ENCODE results near the gene VCPKMT.

Gene VCPKMT

DNA sequence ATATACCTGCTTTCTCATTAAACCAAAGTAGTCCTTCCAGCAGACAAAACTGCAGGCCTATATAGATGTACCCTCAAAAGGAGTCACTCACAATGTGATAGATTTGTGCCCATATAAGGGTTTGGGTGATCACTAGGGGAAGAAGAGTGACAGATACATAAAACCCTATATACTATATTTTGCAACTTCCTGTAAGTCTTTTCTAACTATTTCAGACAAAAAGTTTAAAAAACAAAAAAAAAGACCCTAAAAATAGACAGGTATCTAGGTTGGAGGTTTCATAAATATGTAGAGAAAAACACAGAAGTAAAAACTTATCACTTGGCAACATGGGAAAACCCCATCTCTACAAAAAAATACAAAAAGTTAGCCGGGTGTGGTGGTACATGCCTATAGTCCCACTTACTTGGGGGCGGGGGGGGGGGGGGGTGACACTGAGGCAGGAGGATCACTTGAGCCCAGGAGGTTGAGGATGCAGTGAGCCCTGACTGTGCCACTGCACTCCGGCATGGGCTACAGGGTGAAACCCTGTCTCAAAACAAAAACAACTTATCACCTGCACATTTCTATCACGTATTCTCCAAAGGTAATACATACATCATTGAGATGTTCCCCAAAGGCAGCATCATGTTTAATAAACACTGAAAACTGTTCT lies 2.9 kb downstream of the VCPKMT start:
- Histone ChIP-seq H3K9me3 (ENCODE audit: control insufficient read depth in 2 of 2, low read length in 2 of 2) (no peaks in the 10 kb centered on the region), H3K9ac (ENCODE audit: low read depth in 1 of 2, low read length in 2 of 2) (no peak overlapping the region), H3K27ac (ENCODE audit: low read depth in 2 of 2, low read length in 2 of 2) (no peak overlapping the region), H3K4me1 (ENCODE audit: control insufficient read depth in 2 of 2, insufficient read depth in 2 of 2, low read length in 2 of 2) (peaks cover 8 to 12% of the 10 kb centered on the region in 2 donors), H3K4me3 (ENCODE audit: low read length in 2 of 2) (no peak overlapping the region), H3K36me3 (ENCODE audit: control insufficient read depth in 2 of 2, insufficient read depth in 2 of 2, low read length in 2 of 2) (peaks cover 31 to 46% of the 10 kb centered on the region in 2 donors), H3K27me3 (ENCODE audit: control insufficient read depth in 2 of 2, insufficient read depth in 2 of 2, low read length in 2 of 2) (no peaks in the 10 kb centered on the region)

GRCh38 chr14:50110323-50111037 lies 5.9 kb downstream of the VCPKMT start:
- Histone ChIP-seq H3K27ac (ENCODE audit: low read depth in 2 of 2, low read length in 2 of 2) (no peak overlapping the region), H3K4me3 (ENCODE audit: low read length in 2 of 2) (no peak overlapping the region), H3K36me3 (ENCODE audit: control insufficient read depth in 2 of 2, insufficient read depth in 2 of 2, low read length in 2 of 2) (peaks cover 32 to 53% of the 10 kb centered on the region in 2 donors), H3K4me1 (ENCODE audit: control insufficient read depth in 2 of 2, insufficient read depth in 2 of 2, low read length in 2 of 2) (peaks cover 2 to 4% of the 10 kb centered on the region in 2 donors), H3K9me3 (ENCODE audit: control insufficient read depth in 2 of 2, low read length in 2 of 2) (no peaks in the 10 kb centered on the region), H3K9ac (ENCODE audit: low read depth in 1 of 2, low read length in 2 of 2) (no peak overlapping the region), H3K27me3 (ENCODE audit: control insufficient read depth in 2 of 2, insufficient read depth in 2 of 2, low read length in 2 of 2) (no peaks in the 10 kb centered on the region)

GRCh38 chr14:50109342-50109741 lies 7.0 kb downstream of the VCPKMT start:
- no peak overlapping the region for H3K4me3 ChIP-seq (ENCODE audit: low read length in 2 of 2)
- no peak overlapping the region for H3K27ac ChIP-seq (ENCODE audit: low read depth in 2 of 2, low read length in 2 of 2)
- H3K9ac ChIP-seq (ENCODE audit: low read depth in 1 of 2, low read length in 2 of 2) = no peak overlapping the region
- no peaks in the 10 kb centered on the region for H3K9me3 ChIP-seq (ENCODE audit: control insufficient read depth in 2 of 2, low read length in 2 of 2)
- H3K36me3 ChIP-seq (ENCODE audit: control insufficient read depth in 2 of 2, insufficient read depth in 2 of 2, low read length in 2 of 2) = peaks cover 32 to 51% of the 10 kb centered on the region in 2 donors
- peaks cover 2 to 6% of the 10 kb centered on the region in 2 donors for H3K4me1 ChIP-seq (ENCODE audit: control insufficient read depth in 2 of 2, insufficient read depth in 2 of 2, low read length in 2 of 2)
- H3K27me3 ChIP-seq (ENCODE audit: control insufficient read depth in 2 of 2, insufficient read depth in 2 of 2, low read length in 2 of 2) = no peaks in the 10 kb centered on the region

DNA sequence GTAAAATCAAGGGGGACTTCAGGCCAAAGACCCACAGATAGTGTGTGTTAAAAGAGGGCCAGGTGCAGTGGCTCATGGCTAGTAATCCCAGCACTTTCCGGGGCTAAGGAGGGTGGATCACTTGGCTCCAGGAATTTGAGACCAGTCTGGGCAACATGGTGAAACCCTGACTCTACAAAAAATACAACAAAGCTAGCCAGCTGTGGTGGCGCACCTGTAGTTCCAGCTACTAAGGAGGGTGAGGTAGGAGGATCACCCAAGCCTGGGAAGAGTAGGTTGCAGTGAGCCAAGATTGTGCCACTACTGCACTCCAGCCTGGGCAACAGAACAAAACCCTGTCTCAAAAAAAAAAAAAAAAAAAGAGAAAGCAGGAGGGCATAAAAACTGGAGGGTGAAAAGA lies 8.5 kb downstream of the VCPKMT start:
- Histone ChIP-seq H3K9me3 (ENCODE audit: control insufficient read depth in 2 of 2, low read length in 2 of 2) (no peaks in the 10 kb centered on the region), H3K9ac (ENCODE audit: low read depth in 1 of 2, low read length in 2 of 2) (no peak overlapping the region)

DNA sequence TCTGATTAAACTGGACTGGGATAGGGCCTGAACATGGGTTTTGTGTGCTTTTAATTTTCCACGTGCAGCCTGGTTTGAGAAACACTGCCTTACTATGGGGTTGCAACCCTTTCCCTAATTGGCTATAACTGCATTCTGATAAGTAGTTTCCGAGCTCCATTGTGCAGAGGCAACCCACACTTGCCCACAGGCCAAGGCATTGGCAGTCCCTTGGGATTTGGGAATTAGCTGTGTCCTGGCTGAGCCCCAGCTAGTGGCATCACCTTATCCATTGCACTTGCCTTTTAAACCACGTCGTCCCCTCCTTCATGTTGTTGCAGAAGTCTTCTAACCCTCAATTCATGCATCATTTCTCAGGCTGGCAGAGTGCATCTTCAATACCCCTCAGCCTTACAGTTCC lies 10.2 kb downstream of the VCPKMT start:
- H3K9me3 ChIP-seq (ENCODE audit: control insufficient read depth in 2 of 2, low read length in 2 of 2) = no peaks in the 10 kb centered on the region
- H3K27me3 ChIP-seq (ENCODE audit: control insufficient read depth in 2 of 2, insufficient read depth in 2 of 2, low read length in 2 of 2) = no peaks in the 10 kb centered on the region
- H3K9ac ChIP-seq (ENCODE audit: low read depth in 1 of 2, low read length in 2 of 2) = no peak overlapping the region
- H3K4me3 ChIP-seq (ENCODE audit: low read length in 2 of 2) = no peak overlapping the region
- H3K4me1 ChIP-seq (ENCODE audit: control insufficient read depth in 2 of 2, insufficient read depth in 2 of 2, low read length in 2 of 2) = peaks cover 6 to 15% of the 10 kb centered on the region in 2 donors
- peaks cover 23 to 30% of the 10 kb centered on the region in 2 donors for H3K36me3 ChIP-seq (ENCODE audit: control insufficient read depth in 2 of 2, insufficient read depth in 2 of 2, low read length in 2 of 2)
- no peak overlapping the region for H3K27ac ChIP-seq (ENCODE audit: low read depth in 2 of 2, low read length in 2 of 2)

More for the DNA sequence above, 8.5 kb downstream of the VCPKMT start:
- no peaks in the 10 kb centered on the region for H3K27me3 ChIP-seq (ENCODE audit: control insufficient read depth in 2 of 2, insufficient read depth in 2 of 2, low read length in 2 of 2)
- no peak overlapping the region for H3K4me3 ChIP-seq (ENCODE audit: low read length in 2 of 2)
- H3K27ac ChIP-seq (ENCODE audit: low read depth in 2 of 2, low read length in 2 of 2) = no peak overlapping the region
- H3K4me1 ChIP-seq (ENCODE audit: control insufficient read depth in 2 of 2, insufficient read depth in 2 of 2, low read length in 2 of 2) = peaks cover 5 to 6% of the 10 kb centered on the region in 2 donors
- H3K36me3 ChIP-seq (ENCODE audit: control insufficient read depth in 2 of 2, insufficient read depth in 2 of 2, low read length in 2 of 2) = peaks cover 32 to 45% of the 10 kb centered on the region in 2 donors

DNA sequence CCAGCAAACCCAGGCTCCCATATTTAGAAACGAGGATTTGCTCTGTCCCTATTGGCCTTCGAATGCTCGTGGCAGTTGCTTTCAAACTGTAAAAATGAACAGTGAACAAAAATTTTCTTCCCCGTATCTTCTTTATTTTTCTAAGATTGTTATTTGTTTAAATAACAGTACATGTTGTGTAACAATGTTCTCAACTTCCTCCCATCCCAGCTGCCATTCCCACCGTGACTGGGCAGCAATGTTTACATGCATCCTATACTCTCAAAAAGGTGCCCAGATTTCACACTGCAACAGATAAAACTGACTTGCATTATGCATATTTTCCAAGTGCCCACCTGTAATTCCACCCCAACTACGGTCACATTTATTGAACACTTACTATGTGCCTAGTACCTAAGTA lies 12.8 kb downstream of the VCPKMT start:
- Histone ChIP-seq H3K27ac (ENCODE audit: low read depth in 2 of 2, low read length in 2 of 2) (no peak overlapping the region), H3K4me1 (ENCODE audit: control insufficient read depth in 2 of 2, insufficient read depth in 2 of 2, low read length in 2 of 2) (peaks cover 8 to 26% of the 10 kb centered on the region in 2 donors), H3K9ac (ENCODE audit: low read depth in 1 of 2, low read length in 2 of 2) (no peak overlapping the region), H3K36me3 (ENCODE audit: control insufficient read depth in 2 of 2, insufficient read depth in 2 of 2, low read length in 2 of 2) (peaks cover 5 to 11% of the 10 kb centered on the region in 2 donors), H3K27me3 (ENCODE audit: control insufficient read depth in 2 of 2, insufficient read depth in 2 of 2, low read length in 2 of 2) (no peaks in the 10 kb centered on the region), H3K9me3 (ENCODE audit: control insufficient read depth in 2 of 2, low read length in 2 of 2) (no peaks in the 10 kb centered on the region), H3K4me3 (ENCODE audit: low read length in 2 of 2) (no peak overlapping the region)

GRCh38 chr14:50101417-50101816 lies 15.0 kb downstream of the VCPKMT start:
- no peaks in the 10 kb centered on the region for H3K9me3 ChIP-seq (ENCODE audit: control insufficient read depth in 2 of 2, low read length in 2 of 2)
- H3K27ac ChIP-seq (ENCODE audit: low read depth in 2 of 2, low read length in 2 of 2) = peak overlapping the region; percentile 69 to 87
- H3K36me3 ChIP-seq (ENCODE audit: control insufficient read depth in 2 of 2, insufficient read depth in 2 of 2, low read length in 2 of 2) = peaks cover 4% of the 10 kb centered on the region in 2 donors
- no peak overlapping the region for H3K4me3 ChIP-seq (ENCODE audit: low read length in 2 of 2)
- H3K27me3 ChIP-seq (ENCODE audit: control insufficient read depth in 2 of 2, insufficient read depth in 2 of 2, low read length in 2 of 2) = no peaks in the 10 kb centered on the region
- peaks cover 8 to 26% of the 10 kb centered on the region in 2 donors for H3K4me1 ChIP-seq (ENCODE audit: control insufficient read depth in 2 of 2, insufficient read depth in 2 of 2, low read length in 2 of 2)
- H3K9ac ChIP-seq (ENCODE audit: low read depth in 1 of 2, low read length in 2 of 2) = peak overlapping the region in 1 of 2 donors; percentile 56

- H3K4me1 ChIP-seq (ENCODE audit: control insufficient read depth in 2 of 2, insufficient read depth in 2 of 2, low read length in 2 of 2) = peaks cover 8 to 26% of the 10 kb centered on the region in 2 donors
- peak overlapping the region; percentile 69 to 87 for H3K27ac ChIP-seq (ENCODE audit: low read depth in 2 of 2, low read length in 2 of 2)
- H3K9me3 ChIP-seq (ENCODE audit: control insufficient read depth in 2 of 2, low read length in 2 of 2) = no peaks in the 10 kb centered on the region
- H3K9ac ChIP-seq (ENCODE audit: low read depth in 1 of 2, low read length in 2 of 2) = peak overlapping the region; percentile 20 to 56
- H3K36me3 ChIP-seq (ENCODE audit: control insufficient read depth in 2 of 2, insufficient read depth in 2 of 2, low read length in 2 of 2) = no peaks in the 10 kb centered on the region
- H3K4me3 ChIP-seq (ENCODE audit: low read length in 2 of 2) = peak overlapping the region in 1 of 2 donors; percentile 9
- H3K27me3 ChIP-seq (ENCODE audit: control insufficient read depth in 2 of 2, insufficient read depth in 2 of 2, low read length in 2 of 2) = no peaks in the 10 kb centered on the region
These were observed 15.6 kb downstream of the VCPKMT start for GRCh38 chr14:50100805-50101204.

DNA sequence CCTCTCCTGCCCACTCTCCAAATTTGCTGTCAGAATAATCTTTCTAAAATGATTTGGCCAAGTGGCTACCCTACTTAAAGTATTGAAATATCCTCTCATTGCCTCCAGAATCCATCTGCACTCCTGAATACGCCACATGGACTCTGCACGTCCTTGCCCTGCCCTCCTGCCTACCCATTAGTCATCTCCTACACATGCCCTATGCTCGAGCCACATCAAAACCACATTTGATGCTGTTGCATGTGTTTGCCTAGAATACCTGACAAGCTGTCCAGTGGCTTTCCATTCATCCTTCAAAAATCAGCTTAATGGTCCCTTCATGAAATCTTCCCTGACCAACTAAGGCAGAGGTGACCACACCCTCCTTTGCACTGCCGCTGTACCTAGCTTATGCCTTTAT lies 17.0 kb downstream of the VCPKMT start:
- Histone ChIP-seq H3K9ac (ENCODE audit: low read depth in 1 of 2, low read length in 2 of 2) (no peak overlapping the region), H3K4me3 (ENCODE audit: low read length in 2 of 2) (no peak overlapping the region), H3K27ac (ENCODE audit: low read depth in 2 of 2, low read length in 2 of 2) (peak overlapping the region in 1 of 2 donors; percentile 4), H3K9me3 (ENCODE audit: control insufficient read depth in 2 of 2, low read length in 2 of 2) (no peaks in the 10 kb centered on the region), H3K36me3 (ENCODE audit: control insufficient read depth in 2 of 2, insufficient read depth in 2 of 2, low read length in 2 of 2) (no peaks in the 10 kb centered on the region), H3K4me1 (ENCODE audit: control insufficient read depth in 2 of 2, insufficient read depth in 2 of 2, low read length in 2 of 2) (peaks cover 6 to 20% of the 10 kb centered on the region in 2 donors), H3K27me3 (ENCODE audit: control insufficient read depth in 2 of 2, insufficient read depth in 2 of 2, low read length in 2 of 2) (no peaks in the 10 kb centered on the region)

- no peaks in the 10 kb centered on the region for H3K27me3 ChIP-seq (ENCODE audit: control insufficient read depth in 2 of 2, insufficient read depth in 2 of 2, low read length in 2 of 2)
- no peak overlapping the region for H3K4me3 ChIP-seq (ENCODE audit: low read length in 2 of 2)
- no peaks in the 10 kb centered on the region for H3K36me3 ChIP-seq (ENCODE audit: control insufficient read depth in 2 of 2, insufficient read depth in 2 of 2, low read length in 2 of 2)
- no peak overlapping the region for H3K9ac ChIP-seq (ENCODE audit: low read depth in 1 of 2, low read length in 2 of 2)
- H3K9me3 ChIP-seq (ENCODE audit: control insufficient read depth in 2 of 2, low read length in 2 of 2) = no peaks in the 10 kb centered on the region
- H3K27ac ChIP-seq (ENCODE audit: low read depth in 2 of 2, low read length in 2 of 2) = peak overlapping the region in 1 of 2 donors; percentile 44
- peaks cover 0 to 9% of the 10 kb centered on the region in 2 donors for H3K4me1 ChIP-seq (ENCODE audit: control insufficient read depth in 2 of 2, insufficient read depth in 2 of 2, low read length in 2 of 2)
These were observed 20.5 kb downstream of the VCPKMT start for GRCh38 chr14:50095895-50096294.

All from mucosa of rectum (tissue), 2 donors.